OCI-LY1 (cell line): ENCODE results near the gene TLR8.

Experiments used
- CTCF ChIP-seq: fragments of 200-600 bp; sonication (generic), shearing (Covaris generic); IDR thresholded peaks from 2 replicates; pipeline ENCODE4 v1.5.1; 2017; ENCODE audit warnings: mild to moderate bottlenecking, antibody characterized with exemption, low read length, moderate library complexity, mixed read lengths
- EZH2 ChIP-seq: fragments of 200-600 bp; sonication (generic), shearing (Covaris generic); IDR thresholded peaks from 2 replicates; pipeline ENCODE4 v1.8.0; 2017; ENCODE audit warnings: borderline replicate concordance, mixed run types, mild to moderate bottlenecking, antibody characterized with exemption, low read length, moderate library complexity, mixed read lengths

- TF ChIP-seq CTCF (no peak), EZH2 (no peak)
These were observed 33.7 kb upstream of the TLR8 start for GRCh38 chrX:12872741-12873140.
